HTR-8/SVneo (cell line): ENCODE results near the gene IL19.

Experiments
- DNase-seq: peaks from one replicate; pipeline ENCODE4 v3.0.0; 2011; ENCODE audit warnings: low spot score, mixed read lengths; ENCODE audit not compliant: insufficient read length
- FAIRE-seq: peaks from 2 replicates; lab custom pipeline; 2011; peaks lifted over from hg19 to GRCh38; lab: Jason Lieb, UNC

The IL19 gene

GRCh38 chr1:206828061-206828460 lies 57.5 kb downstream of the IL19 start:
- no peak for FAIRE-seq
- no peak for DNase-seq

GRCh38 chr1:206828765-206829164 lies 58.2 kb downstream of the IL19 start:
- DNase-seq (no peak), FAIRE-seq (no peak)

- no peak for FAIRE-seq
- DNase-seq = no peak
Observed at GRCh38 chr1:206829282-206829681, 58.7 kb downstream of the IL19 start.

GRCh38 chr1:206829875-206830274 lies 59.3 kb downstream of the IL19 start:
- DNase-seq (no peak), FAIRE-seq (no peak)

- DNase-seq = no peak
Observed at GRCh38 chr1:206831650-206832049, 61.1 kb downstream of the IL19 start.

GRCh38 chr1:206832352-206832880 lies 61.8 kb downstream of the IL19 start:
- no peak for FAIRE-seq
- no peak for DNase-seq

More at GRCh38 chr1:206831650-206832049, 61.1 kb downstream of the IL19 start:
- no peak for FAIRE-seq

DNA sequence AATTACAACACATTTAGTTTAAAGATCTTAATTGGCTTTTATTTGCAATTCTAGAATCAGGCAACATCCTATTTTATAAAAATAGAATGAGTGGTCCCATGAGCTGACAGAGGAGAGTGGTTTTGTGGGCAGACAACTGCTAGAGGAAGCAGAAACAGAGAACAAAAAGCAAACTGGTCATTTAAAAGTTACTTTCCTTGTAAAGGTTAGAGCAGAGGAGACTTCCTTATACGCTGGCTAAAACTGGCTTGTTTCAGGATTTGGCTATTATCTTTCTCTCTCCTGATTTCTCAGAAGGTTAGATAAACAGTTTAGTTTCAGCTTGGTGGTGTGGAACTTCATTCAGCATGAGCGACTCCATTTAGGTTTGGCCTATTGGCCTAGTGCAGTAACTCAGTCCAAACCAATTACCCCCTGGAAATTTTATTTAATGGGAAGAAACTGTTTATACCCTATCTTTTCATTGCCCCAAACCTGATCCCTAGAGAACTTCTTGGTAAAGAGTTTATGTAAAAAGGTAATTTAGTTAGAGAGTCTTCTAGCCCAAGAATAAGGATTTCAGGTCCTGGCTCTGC lies 62.6 kb downstream of the IL19 start:
- no peak for FAIRE-seq
- DNase-seq = no peak

- DNase-seq (no peak), FAIRE-seq (no peak)
Observed at GRCh38 chr1:206833801-206834200, 63.2 kb downstream of the IL19 start.

DNA sequence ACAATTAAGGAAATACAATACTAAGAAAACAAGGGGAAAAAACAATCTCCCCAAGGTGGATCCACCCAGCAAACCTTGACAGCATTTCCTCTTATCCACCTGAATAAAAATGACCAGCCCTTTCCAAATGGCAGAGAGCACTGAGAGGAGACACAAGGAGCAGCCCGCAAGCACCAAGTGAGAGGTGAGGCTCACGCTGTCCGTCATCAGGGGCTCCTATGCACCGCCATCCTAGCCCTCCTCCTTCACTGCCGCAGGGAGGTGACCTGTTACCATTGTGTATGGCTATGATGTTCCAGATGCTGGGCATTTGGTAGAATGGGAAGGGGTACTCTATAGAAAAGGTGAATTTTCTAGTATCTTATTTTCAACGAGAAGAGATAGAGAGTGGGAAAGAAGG lies 63.6 kb downstream of the IL19 start:
- no peak for DNase-seq
- no peak for FAIRE-seq

- FAIRE-seq = no peak
- no peak for DNase-seq
Observed at GRCh38 chr1:206834711-206835110, 64.1 kb downstream of the IL19 start.

DNA sequence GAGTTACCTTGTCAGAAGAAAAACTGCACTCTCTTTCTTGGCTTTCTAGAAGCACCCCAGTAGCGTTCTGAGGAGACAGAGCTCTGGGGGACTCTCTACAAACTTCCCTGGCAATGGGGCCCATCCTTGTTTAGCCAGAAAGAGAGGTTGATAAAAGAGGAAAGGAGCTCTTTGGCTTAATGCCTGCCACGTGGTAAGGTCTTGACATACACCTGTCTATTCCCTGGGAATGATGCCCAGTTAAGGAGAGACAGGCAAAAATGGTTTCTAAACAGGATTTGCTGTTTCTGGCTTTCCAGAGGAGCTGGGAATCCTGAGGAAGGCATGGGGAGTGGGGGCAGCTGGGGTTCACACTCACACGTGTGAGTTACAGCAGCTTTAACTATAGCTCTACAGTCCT lies 64.6 kb downstream of the IL19 start:
- DNase-seq (no peak), FAIRE-seq (no peak)

GRCh38 chr1:206836111-206836510 lies 65.5 kb downstream of the IL19 start:
- DNase-seq = no peak

DNA sequence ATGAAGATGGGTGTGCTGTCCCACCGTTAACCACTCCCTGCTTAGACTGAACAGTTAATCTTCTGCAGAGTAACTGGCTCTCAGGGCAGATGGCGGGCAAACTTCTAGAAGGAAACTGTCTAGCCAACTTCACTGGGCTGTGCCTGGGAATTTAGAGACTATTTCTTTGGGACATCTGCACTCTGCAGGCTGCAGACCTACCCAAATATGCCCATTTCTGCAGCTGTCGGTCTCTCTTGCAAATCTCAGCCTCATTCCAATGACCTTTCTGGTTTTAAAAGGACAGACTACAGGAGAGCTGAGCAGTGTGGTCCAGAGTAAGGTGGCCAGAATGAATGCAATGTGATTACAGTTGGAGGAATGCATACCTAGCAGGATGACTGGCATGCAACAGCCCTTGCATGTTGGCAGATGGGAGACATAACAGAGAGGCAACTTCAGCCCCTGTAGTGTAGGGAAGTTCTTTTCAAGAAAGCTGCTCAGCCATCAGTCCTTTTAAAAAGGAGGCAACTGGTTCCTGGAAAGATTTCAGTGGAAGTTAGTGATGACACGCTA lies 68.5 kb downstream of the IL19 start:
- no peak for DNase-seq
- FAIRE-seq = no peak

More at GRCh38 chr1:206836111-206836510, 65.5 kb downstream of the IL19 start:
- no peak for FAIRE-seq

DNA sequence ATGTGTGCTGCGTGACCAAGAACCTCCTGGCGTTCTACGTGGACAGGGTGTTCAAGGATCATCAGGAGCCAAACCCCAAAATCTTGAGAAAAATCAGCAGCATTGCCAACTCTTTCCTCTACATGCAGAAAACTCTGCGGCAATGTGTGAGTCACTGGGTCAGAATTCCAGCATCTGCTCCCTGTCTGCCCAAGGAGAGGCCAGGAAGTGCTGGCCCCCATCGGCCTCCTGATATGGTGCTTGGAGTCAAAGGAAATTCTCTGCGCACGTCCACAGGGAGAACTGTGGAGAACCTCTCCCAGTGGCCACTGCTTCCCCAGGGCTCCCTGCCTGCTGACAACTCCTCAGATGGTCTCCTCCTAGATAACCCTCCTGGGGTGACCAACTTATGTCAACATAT lies 69.3 kb downstream of the IL19 start:
- no peak for FAIRE-seq
- DNase-seq = peak; percentile 83

GRCh38 chr1:206841609-206842323 lies 71.2 kb downstream of the IL19 start:
- DNase-seq = no peak
- FAIRE-seq = no peak

GRCh38 chr1:206842854-206843253 lies 72.3 kb downstream of the IL19 start:
- DNase-seq (no peak), FAIRE-seq (no peak)

DNA sequence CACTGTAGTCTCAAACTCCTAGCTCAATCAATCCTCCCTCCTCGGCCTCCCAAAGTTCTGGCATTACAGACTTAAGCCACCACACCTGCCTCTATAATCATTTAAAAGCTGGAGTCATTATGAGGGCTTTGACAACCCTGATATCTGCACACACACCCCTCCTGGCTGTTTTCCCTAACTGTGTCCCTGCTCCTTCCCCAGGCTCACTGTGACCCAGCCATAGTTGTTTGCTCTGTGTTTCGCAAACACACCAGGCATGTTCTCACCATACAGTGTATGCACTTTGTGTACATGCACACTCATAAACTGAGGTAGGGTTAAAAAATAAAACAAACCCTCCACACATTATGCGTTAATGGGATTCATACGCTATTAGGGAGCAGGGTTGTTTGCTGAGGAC lies 73.1 kb downstream of the IL19 start:
- no peak for FAIRE-seq

DNA sequence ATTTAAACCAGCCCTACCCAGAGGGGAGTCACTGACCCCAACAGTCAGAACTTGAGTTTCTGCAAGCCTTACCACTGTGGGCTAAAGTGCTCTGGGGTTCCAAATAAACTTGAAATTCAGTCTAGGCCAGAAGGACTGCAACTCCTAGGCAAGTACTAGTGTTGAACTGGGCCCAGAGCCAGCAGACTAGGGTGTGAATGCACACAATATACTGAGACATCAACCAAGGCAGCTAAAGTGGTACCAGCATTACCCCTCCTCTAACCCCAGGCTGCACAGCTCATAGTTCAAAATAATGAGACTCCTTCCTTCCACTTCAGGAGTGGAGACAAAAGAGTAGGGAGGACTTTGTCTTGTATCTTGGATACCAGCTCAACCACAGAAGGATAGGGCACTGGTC lies 75.9 kb downstream of the IL19 start:
- FAIRE-seq = no peak
- DNase-seq = no peak

More for the DNA sequence above, 73.1 kb downstream of the IL19 start:
- no peak for DNase-seq

GRCh38 chr1:206847337-206847834 lies 76.8 kb downstream of the IL19 start:
- no peak for DNase-seq
- FAIRE-seq = no peak

DNA sequence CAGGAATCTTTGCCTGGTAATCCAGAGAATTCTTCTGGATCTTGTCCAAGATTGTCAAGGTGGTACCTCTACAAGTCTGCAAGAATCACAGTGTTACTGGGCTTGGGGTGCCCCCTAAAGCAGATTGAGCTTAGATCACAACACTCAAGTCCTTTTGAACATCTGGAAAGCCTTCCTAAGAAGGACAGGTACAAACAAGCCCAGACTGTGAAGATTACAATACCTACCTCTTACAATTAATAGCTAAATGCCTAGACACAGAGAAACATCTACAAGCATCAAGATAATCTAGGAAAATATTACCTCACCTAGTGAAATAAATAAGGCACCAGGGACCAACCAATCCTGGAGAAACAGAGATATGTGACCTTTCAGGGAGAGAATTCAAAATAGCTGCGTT lies 77.4 kb downstream of the IL19 start:
- FAIRE-seq = no peak
- no peak for DNase-seq

- FAIRE-seq = no peak
- DNase-seq = no peak
Observed at GRCh38 chr1:206850401-206850800, 79.8 kb downstream of the IL19 start.
